Measurements from ENCODE around the gene SMARCA2.

Gene SMARCA2

DNA sequence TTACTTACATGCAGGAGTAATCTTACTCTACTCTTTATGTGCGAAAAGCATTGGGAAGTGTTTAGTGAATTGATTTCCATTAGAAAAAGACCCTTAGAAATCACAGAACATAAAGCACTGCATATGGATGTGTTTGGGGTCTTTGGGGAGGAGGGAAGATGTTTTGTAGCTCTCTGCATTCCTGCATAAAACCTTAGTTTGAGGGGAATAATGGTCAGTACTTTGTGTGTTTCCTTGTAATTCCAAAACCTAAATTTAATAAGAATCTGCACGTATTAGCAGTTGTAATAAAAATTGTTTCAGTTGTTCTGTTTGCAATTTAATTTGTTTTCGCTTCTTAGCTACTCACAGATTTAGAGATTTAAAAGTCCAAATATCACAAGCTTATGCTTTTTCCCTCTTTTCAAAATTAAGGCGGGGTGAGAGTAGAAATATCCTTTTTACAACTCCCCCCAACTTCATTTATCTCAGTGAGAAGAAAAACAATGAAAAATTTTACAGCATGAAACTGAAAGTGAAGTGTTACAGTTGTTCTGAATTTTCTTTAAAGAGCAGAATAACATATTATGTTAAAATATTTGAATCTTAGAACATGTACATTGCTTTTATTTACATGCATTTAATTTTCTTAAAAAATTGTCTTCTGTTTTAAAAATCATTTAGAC, 143.8 kb downstream of the SMARCA2 start:
- Histone ChIP-seq H3K9ac (ENCODE audit: low read length) (peak overlapping the region; percentile 67), H3K27me3 (ENCODE audit: control insufficient read depth, insufficient read depth, low read length) (no peaks in the 10 kb centered on the region), H3K36me3 (ENCODE audit: control insufficient read depth, insufficient read depth, low read length) (no peaks in the 10 kb centered on the region), H3K4me1 (ENCODE audit: control insufficient read depth, insufficient read depth, low read length) (peaks cover 10% of the 10 kb centered on the region), H3K4me3 (ENCODE audit: low read length) (peak overlapping the region; percentile 49), H3K9me3 (ENCODE audit: control insufficient read depth, low read length) (no peaks in the 10 kb centered on the region)

DNA sequence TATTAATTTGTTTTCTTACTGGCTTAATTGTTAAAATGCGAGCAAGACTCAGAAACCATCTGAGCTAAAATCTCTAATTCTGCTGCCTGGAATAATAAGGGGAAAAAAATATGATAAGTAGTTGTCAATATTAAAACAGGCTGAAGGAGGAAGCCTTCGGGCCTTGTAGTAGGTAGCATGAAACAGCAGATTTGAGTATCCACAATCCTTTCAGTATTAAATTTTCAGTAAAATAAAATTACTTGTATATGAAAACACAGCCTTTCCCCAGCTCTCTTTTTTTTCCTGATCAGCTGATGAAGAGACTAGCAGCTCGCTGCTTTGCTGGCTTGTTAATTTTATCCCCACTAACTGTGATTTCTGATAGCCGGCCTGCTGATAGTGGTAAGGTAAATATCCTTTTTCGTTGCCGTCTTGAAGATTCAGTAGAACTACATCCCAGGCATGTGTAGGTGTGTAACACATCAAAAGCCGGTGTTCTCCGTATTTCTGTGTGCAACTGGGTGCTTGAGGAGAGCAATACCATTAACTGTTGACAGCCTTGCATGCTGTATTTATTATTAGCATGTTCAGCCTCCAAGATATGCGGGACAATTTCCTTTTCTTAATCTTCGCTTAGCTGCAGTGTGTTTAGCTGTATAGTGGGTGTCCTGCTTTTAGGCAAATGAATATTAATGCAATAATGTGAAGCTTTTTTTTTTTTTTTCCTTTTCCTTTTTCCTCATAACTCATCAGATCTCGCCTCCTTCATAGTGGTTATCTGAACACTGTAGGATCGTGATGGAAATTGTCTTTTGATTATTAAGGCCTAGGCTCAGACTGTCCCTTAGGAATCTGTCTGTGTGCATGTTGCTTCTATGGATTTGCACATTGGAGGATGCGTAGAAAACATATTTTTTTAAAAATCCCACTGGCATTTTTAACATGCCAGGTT, 144.6 kb downstream of the SMARCA2 start:
- peaks cover 10% of the 10 kb centered on the region for H3K4me1 ChIP-seq (ENCODE audit: control insufficient read depth, insufficient read depth, low read length)
- H3K36me3 ChIP-seq (ENCODE audit: control insufficient read depth, insufficient read depth, low read length), result no peaks in the 10 kb centered on the region
- peak overlapping the region; percentile 67 for H3K9ac ChIP-seq (ENCODE audit: low read length)
- no peaks in the 10 kb centered on the region for H3K9me3 ChIP-seq (ENCODE audit: control insufficient read depth, low read length)
- no peaks in the 10 kb centered on the region for H3K27me3 ChIP-seq (ENCODE audit: control insufficient read depth, insufficient read depth, low read length)
- no peak overlapping the region for H3K4me3 ChIP-seq (ENCODE audit: low read length)

DNA sequence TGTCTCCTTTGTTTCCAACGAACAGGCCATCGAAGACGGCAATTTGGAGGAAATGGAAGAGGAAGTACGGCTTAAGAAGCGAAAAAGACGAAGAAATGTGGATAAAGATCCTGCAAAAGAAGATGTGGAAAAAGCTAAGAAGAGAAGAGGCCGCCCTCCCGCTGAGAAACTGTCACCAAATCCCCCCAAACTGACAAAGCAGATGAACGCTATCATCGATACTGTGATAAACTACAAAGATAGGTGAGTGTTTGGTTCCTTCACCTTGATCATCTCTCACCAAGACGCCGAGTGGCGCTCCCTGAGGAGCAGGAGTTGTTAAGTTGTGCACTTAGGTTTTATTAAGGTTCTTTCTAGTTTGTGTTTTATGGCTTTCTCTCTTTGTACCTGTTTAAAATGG, 146.5 kb downstream of the SMARCA2 start:
- no peaks in the 10 kb centered on the region for H3K27me3 ChIP-seq (ENCODE audit: control insufficient read depth, insufficient read depth, low read length)
- no peaks in the 10 kb centered on the region for H3K9me3 ChIP-seq (ENCODE audit: control insufficient read depth, low read length)
- H3K36me3 ChIP-seq (ENCODE audit: control insufficient read depth, insufficient read depth, low read length), result no peaks in the 10 kb centered on the region
- peaks cover 10% of the 10 kb centered on the region for H3K4me1 ChIP-seq (ENCODE audit: control insufficient read depth, insufficient read depth, low read length)
- no peak overlapping the region for H3K4me3 ChIP-seq (ENCODE audit: low read length)
- H3K9ac ChIP-seq (ENCODE audit: low read length), result no peak overlapping the region

DNA sequence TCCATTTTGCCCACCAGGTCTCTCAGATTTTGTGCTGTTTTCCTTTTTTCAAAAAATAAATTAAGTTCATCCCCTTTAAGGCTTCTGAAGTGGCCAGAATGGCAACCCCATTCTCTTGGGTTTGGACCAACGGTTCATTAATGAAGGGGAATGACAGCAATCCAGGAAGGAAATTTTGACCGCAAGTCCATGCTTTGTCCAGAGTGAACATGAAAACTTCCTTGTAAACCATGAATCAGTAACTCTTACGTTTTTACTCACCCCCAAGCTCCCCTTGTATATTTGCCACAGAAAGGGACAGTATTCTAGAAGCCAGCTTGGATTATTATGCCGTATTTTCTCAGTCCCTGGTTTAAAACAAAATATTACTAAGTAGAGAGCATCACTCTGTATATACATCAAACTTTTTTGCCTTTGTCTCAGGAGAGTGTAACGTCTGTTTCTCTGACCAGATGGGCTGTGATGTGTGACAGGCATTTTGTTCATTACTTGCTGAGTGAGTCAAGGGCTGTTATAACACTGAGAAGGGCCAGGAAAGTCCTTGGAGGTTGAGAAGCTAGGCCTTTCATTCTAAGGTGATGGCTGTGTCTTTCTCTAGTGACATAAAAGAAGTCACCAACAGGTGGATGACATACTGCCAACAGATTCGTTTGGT, 148.2 kb downstream of the SMARCA2 start:
- Histone ChIP-seq H3K9me3 (ENCODE audit: control insufficient read depth, low read length) (no peaks in the 10 kb centered on the region), H3K9ac (ENCODE audit: low read length) (no peak overlapping the region), H3K4me1 (ENCODE audit: control insufficient read depth, insufficient read depth, low read length) (no peaks in the 10 kb centered on the region), H3K36me3 (ENCODE audit: control insufficient read depth, insufficient read depth, low read length) (no peaks in the 10 kb centered on the region), H3K4me3 (ENCODE audit: low read length) (no peak overlapping the region), H3K27me3 (ENCODE audit: control insufficient read depth, insufficient read depth, low read length) (no peaks in the 10 kb centered on the region)

DNA sequence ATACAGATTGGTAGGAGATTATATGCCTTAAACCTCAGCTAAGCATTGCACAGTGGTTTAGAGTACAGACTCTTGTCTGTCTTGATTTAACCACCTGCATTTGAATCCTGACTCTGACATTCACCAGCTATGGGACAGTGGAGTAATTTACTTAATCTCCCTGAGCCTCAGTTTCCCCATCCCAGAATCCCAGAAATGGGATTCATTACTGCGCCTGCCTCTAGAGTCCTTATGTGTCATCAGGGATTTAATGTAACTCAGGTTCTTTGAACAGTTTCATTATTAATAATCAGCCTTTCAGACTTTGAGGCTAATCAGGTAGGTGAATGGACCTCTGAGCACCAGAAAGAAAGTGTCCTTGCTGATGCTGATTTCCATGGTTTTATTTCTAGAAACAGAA, 149.1 kb downstream of the SMARCA2 start:
- H3K4me1 ChIP-seq (ENCODE audit: control insufficient read depth, insufficient read depth, low read length), result no peaks in the 10 kb centered on the region

DNA sequence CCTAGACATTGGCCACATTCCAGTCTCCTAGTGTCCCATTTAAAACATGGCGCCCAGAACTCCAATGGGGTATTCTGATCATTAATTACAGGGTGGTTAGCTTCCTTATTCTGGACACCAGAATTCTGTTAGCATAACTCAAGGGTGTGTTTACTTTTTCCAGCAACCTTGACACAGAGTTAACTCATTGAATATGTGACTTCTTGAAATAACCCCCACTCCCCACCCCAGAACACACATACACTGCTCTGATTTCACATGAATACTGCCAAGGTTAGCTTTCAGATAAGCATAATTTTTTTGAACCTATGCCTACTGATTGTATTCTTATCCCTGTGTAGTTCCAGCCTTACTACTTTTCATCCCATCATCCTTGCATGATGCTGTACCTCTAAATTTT, 151.1 kb downstream of the SMARCA2 start:
- no peak overlapping the region for H3K4me3 ChIP-seq (ENCODE audit: low read length)
- H3K9me3 ChIP-seq (ENCODE audit: control insufficient read depth, low read length), result no peaks in the 10 kb centered on the region
- no peaks in the 10 kb centered on the region for H3K36me3 ChIP-seq (ENCODE audit: control insufficient read depth, insufficient read depth, low read length)
- no peaks in the 10 kb centered on the region for H3K4me1 ChIP-seq (ENCODE audit: control insufficient read depth, insufficient read depth, low read length)
- H3K9ac ChIP-seq (ENCODE audit: low read length), result no peak overlapping the region
- no peaks in the 10 kb centered on the region for H3K27me3 ChIP-seq (ENCODE audit: control insufficient read depth, insufficient read depth, low read length)

More for the DNA sequence above, 149.1 kb downstream of the SMARCA2 start:
- Histone ChIP-seq H3K4me3 (ENCODE audit: low read length) (no peak overlapping the region), H3K36me3 (ENCODE audit: control insufficient read depth, insufficient read depth, low read length) (no peaks in the 10 kb centered on the region), H3K9me3 (ENCODE audit: control insufficient read depth, low read length) (no peaks in the 10 kb centered on the region), H3K27me3 (ENCODE audit: control insufficient read depth, insufficient read depth, low read length) (no peaks in the 10 kb centered on the region), H3K9ac (ENCODE audit: low read length) (no peak overlapping the region)

DNA sequence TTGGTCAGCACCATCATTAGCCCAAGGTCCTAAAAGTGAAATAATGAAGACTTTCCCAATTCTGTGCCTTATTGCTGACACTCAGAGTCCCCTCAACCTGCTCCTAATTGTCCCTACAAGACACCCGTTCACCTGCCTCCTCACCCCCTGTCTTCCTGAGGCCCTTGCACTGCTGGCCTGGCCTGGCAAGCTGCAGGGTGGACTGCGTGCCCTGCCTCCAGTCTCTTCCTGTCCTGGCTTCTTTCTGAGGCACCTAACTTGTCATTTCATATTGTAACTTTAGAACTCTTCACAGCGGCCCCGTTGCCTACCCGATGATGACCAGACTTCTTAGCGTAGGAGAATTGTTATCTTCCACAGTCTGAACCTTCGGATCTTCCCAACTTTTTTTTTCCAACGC, 153.9 kb downstream of the SMARCA2 start:
- Histone ChIP-seq H3K9ac (ENCODE audit: low read length) (no peak overlapping the region), H3K27me3 (ENCODE audit: control insufficient read depth, insufficient read depth, low read length) (no peaks in the 10 kb centered on the region), H3K36me3 (ENCODE audit: control insufficient read depth, insufficient read depth, low read length) (no peaks in the 10 kb centered on the region), H3K4me3 (ENCODE audit: low read length) (no peak overlapping the region), H3K9me3 (ENCODE audit: control insufficient read depth, low read length) (no peaks in the 10 kb centered on the region), H3K4me1 (ENCODE audit: control insufficient read depth, insufficient read depth, low read length) (no peaks in the 10 kb centered on the region)

DNA sequence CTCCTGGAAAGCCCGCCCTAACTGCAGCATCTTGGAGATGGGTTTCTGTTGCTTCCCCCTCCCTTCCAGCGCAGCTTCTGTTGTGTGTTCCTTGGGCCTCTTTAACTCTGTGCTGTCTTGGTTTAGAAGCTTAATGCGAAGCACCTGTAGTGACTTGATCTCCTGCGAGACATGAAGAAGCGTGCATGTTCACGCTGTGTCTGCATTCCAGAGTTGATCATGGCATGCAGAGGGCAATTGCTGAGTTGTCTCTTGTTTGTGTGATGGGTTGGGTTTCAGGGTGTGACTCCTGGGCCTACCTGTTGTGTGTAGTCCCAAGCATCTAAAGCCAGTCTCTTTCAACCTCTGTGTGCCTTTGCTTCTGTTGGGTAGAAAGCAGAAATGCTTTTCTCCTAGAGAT, 155.6 kb downstream of the SMARCA2 start:
- no peaks in the 10 kb centered on the region for H3K4me1 ChIP-seq (ENCODE audit: control insufficient read depth, insufficient read depth, low read length)
- H3K9me3 ChIP-seq (ENCODE audit: control insufficient read depth, low read length), result no peaks in the 10 kb centered on the region
- H3K9ac ChIP-seq (ENCODE audit: low read length), result no peak overlapping the region
- H3K27me3 ChIP-seq (ENCODE audit: control insufficient read depth, insufficient read depth, low read length), result no peaks in the 10 kb centered on the region
- H3K36me3 ChIP-seq (ENCODE audit: control insufficient read depth, insufficient read depth, low read length), result no peaks in the 10 kb centered on the region
- H3K4me3 ChIP-seq (ENCODE audit: low read length), result no peak overlapping the region

DNA sequence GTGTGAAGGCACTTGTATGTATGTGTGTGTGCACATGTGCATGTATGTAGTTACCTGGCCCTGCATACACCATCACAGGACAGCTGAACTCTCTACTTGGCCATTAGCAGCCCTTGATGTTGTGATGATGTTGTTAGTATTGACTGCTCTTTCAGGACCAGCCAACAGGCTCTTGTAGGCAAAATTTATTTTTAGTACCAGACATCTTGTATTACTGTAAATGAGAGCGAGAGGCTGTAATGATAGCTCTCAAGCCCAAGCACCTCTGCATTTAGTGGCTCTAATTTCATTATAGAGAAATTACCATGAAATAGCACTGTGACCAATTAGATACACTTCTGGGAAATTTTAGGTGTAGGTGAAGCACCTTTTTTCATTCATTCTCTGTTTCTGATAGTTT, 158.0 kb downstream of the SMARCA2 start:
- H3K9me3 ChIP-seq (ENCODE audit: control insufficient read depth, low read length), result no peaks in the 10 kb centered on the region
- H3K9ac ChIP-seq (ENCODE audit: low read length), result no peak overlapping the region
- no peaks in the 10 kb centered on the region for H3K4me1 ChIP-seq (ENCODE audit: control insufficient read depth, insufficient read depth, low read length)
- H3K4me3 ChIP-seq (ENCODE audit: low read length), result no peak overlapping the region
- no peaks in the 10 kb centered on the region for H3K36me3 ChIP-seq (ENCODE audit: control insufficient read depth, insufficient read depth, low read length)
- no peaks in the 10 kb centered on the region for H3K27me3 ChIP-seq (ENCODE audit: control insufficient read depth, insufficient read depth, low read length)

DNA sequence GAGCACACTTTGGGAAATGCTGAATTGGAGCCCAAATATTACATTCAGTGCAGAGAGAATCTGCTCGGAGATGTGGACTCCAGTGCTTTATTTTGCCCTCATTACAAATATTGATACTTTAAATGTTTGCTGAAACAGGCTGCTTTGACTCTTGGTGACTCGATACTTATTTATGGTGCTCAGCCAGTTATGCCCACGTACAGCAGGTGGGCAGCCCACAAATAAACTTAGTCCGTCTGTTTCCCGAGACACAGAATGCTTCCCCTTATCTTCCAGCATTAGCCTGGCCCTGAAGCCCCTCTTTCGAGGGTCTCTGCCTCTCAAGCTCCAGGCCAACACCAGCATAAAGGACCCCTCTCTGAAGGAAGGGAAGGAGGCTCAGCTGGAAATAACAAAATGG, 158.7 kb downstream of the SMARCA2 start:
- Histone ChIP-seq H3K9me3 (ENCODE audit: control insufficient read depth, low read length) (no peaks in the 10 kb centered on the region), H3K4me3 (ENCODE audit: low read length) (no peak overlapping the region), H3K36me3 (ENCODE audit: control insufficient read depth, insufficient read depth, low read length) (no peaks in the 10 kb centered on the region), H3K4me1 (ENCODE audit: control insufficient read depth, insufficient read depth, low read length) (no peaks in the 10 kb centered on the region), H3K9ac (ENCODE audit: low read length) (no peak overlapping the region), H3K27me3 (ENCODE audit: control insufficient read depth, insufficient read depth, low read length) (no peaks in the 10 kb centered on the region)

DNA sequence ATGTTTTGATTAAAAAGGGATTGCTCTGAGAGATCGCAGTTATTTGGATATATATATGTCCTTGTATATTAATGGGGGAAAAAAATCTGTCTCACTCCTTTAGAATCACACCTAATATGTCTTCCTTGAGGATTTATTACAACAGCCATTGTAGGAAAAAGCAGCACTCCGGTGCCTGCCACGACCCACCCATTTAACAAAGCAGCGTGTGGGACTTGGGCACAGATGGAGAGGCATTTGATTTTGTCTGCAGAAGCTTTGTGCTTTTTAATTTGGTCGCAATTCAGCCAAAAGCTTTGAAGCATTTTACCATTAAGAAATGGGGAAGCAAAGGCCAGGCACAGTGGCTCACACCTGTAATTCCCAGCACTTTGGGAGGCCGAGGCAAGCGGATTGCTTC, 159.2 kb downstream of the SMARCA2 start:
- Histone ChIP-seq H3K4me1 (ENCODE audit: control insufficient read depth, insufficient read depth, low read length) (no peaks in the 10 kb centered on the region), H3K9ac (ENCODE audit: low read length) (no peak overlapping the region), H3K36me3 (ENCODE audit: control insufficient read depth, insufficient read depth, low read length) (no peaks in the 10 kb centered on the region), H3K27me3 (ENCODE audit: control insufficient read depth, insufficient read depth, low read length) (no peaks in the 10 kb centered on the region), H3K9me3 (ENCODE audit: control insufficient read depth, low read length) (no peaks in the 10 kb centered on the region), H3K4me3 (ENCODE audit: low read length) (no peak overlapping the region)

DNA sequence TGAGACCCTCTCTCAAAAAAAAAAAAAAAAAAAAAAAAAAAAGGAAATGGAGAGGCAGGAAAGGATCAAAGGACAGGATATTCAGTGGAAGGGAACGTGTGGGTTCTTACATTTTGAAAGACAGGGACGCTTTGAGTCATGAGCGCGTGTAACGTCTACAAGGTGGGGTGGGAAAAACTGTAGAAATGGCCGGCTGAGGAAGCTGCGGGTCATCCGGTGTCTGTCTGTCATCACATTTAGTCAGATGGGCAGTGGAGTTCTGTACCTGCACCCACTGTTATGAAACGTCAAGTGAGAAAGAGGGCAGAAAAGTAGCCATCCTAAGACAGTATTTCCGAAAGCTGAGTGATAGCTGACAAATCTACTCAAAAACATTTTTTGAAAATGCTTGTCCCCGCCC, 159.8 kb downstream of the SMARCA2 start:
- Histone ChIP-seq H3K4me1 (ENCODE audit: control insufficient read depth, insufficient read depth, low read length) (no peaks in the 10 kb centered on the region), H3K9ac (ENCODE audit: low read length) (no peak overlapping the region), H3K9me3 (ENCODE audit: control insufficient read depth, low read length) (no peaks in the 10 kb centered on the region), H3K36me3 (ENCODE audit: control insufficient read depth, insufficient read depth, low read length) (no peaks in the 10 kb centered on the region), H3K4me3 (ENCODE audit: low read length) (no peak overlapping the region), H3K27me3 (ENCODE audit: control insufficient read depth, insufficient read depth, low read length) (no peaks in the 10 kb centered on the region)

Measured in mucosa of stomach (tissue), 1 donor.